GM06990 (cell line): ENCODE data around the gene ATF6.

ENCODE experiments used
- DNase-seq: peaks from one replicate; pipeline ENCODE4 v3.0.0-alpha.2; 2011; ENCODE audit not compliant: insufficient read length; ENCODE audit errors: extremely low read depth
- H3K27me3 ChIP-seq: replicated peaks from 2 replicates; pipeline ENCODE4 v1.6.0; 2011; ENCODE audit warnings: low read length; ENCODE audit not compliant: control insufficient read depth, insufficient read depth
- H3K36me3 ChIP-seq: 2 replicates; pipeline ENCODE4 v1.5.1; 2011; ENCODE audit warnings: low read length; ENCODE audit not compliant: control insufficient read depth, insufficient read depth
- H3K4me3 ChIP-seq: replicated peaks from 2 replicates; pipeline ENCODE4 v1.5.1; 2011; ENCODE audit warnings: low read depth, mild to moderate bottlenecking, control low read depth, low read length
- CTCF ChIP-seq: IDR thresholded peaks from 2 replicates; pipeline ENCODE4 v1.5.1; 2011; ENCODE audit warnings: low read length, control low read depth, mild to moderate bottlenecking, inconsistent platforms; ENCODE audit not compliant: insufficient read depth, poor library complexity, severe bottlenecking

The ATF6 gene

GRCh38 chr1:161907265-161907664 lies 141.1 kb downstream of the ATF6 start:
- TF ChIP-seq CTCF = no peak
- H3K4me3 ChIP-seq = no peak overlapping the region
- H3K27me3 ChIP-seq = no peaks in the 10 kb centered on the region
- no peak for DNase-seq
- H3K36me3 ChIP-seq = no peaks in the 10 kb centered on the region; the same call in 1 of the 2 replicates

GRCh38 chr1:161908264-161908663 lies 142.1 kb downstream of the ATF6 start:
- Histone ChIP-seq H3K4me3 (no peak overlapping the region), H3K27me3 (no peaks in the 10 kb centered on the region), H3K36me3 (no peaks in the 10 kb centered on the region; the same call in 1 of the 2 replicates)
- no peak for DNase-seq
- no peak for TF ChIP-seq CTCF

- Histone ChIP-seq H3K27me3 (no peaks in the 10 kb centered on the region), H3K36me3 (no peaks in the 10 kb centered on the region; the same call in 1 of the 2 replicates), H3K4me3 (no peak overlapping the region)
- no peak for DNase-seq
- no peak for TF ChIP-seq CTCF
These were observed 144.5 kb downstream of the ATF6 start for GRCh38 chr1:161910604-161911003.

GRCh38 chr1:161913482-161914140 lies 147.5 kb downstream of the ATF6 start:
- TF ChIP-seq CTCF = no peak
- DNase-seq = no peak
- Histone ChIP-seq H3K36me3 (no peaks in the 10 kb centered on the region; the same call in none of the 2 replicates), H3K4me3 (no peak overlapping the region), H3K27me3 (no peaks in the 10 kb centered on the region)

GRCh38 chr1:161914595-161914994 lies 148.5 kb downstream of the ATF6 start:
- H3K4me3 ChIP-seq = no peak overlapping the region; the same call in 1 of the 2 replicates
- H3K36me3 ChIP-seq = no peaks in the 10 kb centered on the region; the same call in none of the 2 replicates
- DNase-seq = no peak
- no peak for TF ChIP-seq CTCF
- H3K27me3 ChIP-seq = no peaks in the 10 kb centered on the region

GRCh38 chr1:161915051-161915503 lies 149.0 kb downstream of the ATF6 start:
- no peak for TF ChIP-seq CTCF
- H3K36me3 ChIP-seq = no peaks in the 10 kb centered on the region; the same call in none of the 2 replicates
- peak; percentile 76 for DNase-seq
- no peak overlapping the region; the same call in 1 of the 2 replicates for H3K4me3 ChIP-seq
- H3K27me3 ChIP-seq = no peaks in the 10 kb centered on the region
